Stimulated activated CD4-positive, alpha-beta T cell treated with anti-CD3 and anti-CD28 coated beads, Interleukin-12 subunit alpha, Interleukin-12 subunit beta, amount 100 ng/mL, for 24 hours (primary cell): Measurements from ENCODE around the gene FOXB1.

Experiments
- DNase-seq, 2 experiments: peaks; one replicate each; pipeline ENCODE4 v3.0.0-alpha.2; 2020; ENCODE audit warnings: low read depth in 2 of 2

FOXB1 gene

GRCh38 chr15:59998950-59999611, 5.0 kb upstream of the FOXB1 start:
- no peak for DNase-seq

- no peak for DNase-seq
Observed at GRCh38 chr15:59999612-60000112, 4.4 kb upstream of the FOXB1 start.

GRCh38 chr15:60000113-60000823, 3.8 kb upstream of the FOXB1 start:
- DNase-seq = no peak

- DNase-seq = no peak
Observed at GRCh38 chr15:60000824-60001609, 3.1 kb upstream of the FOXB1 start.

- DNase-seq = no peak
Observed at GRCh38 chr15:60001610-60002527, 2.2 kb upstream of the FOXB1 start.

GRCh38 chr15:60002528-60003218, 1.4 kb upstream of the FOXB1 start:
- DNase-seq = no peak

- DNase-seq = no peak
Observed at GRCh38 chr15:60003243-60004008, 685 bp upstream of the FOXB1 start.

GRCh38 chr15:60004846-60005351, 788 bp downstream of the FOXB1 start:
- no peak for DNase-seq

- DNase-seq = no peak
Observed at GRCh38 chr15:60005352-60006202, 1.5 kb downstream of the FOXB1 start.

GRCh38 chr15:60006203-60006862, 2.2 kb downstream of the FOXB1 start:
- peak; percentile 35 to 56 for DNase-seq

GRCh38 chr15:60006873-60007272, 2.8 kb downstream of the FOXB1 start:
- DNase-seq = no peak

GRCh38 chr15:60009124-60009960, 5.2 kb downstream of the FOXB1 start:
- DNase-seq = no peak

- DNase-seq = no peak
Observed at GRCh38 chr15:60009980-60010732, 6.0 kb downstream of the FOXB1 start.

GRCh38 chr15:60010858-60011257, 6.7 kb downstream of the FOXB1 start:
- no peak for DNase-seq

GRCh38 chr15:60012695-60013094, 8.6 kb downstream of the FOXB1 start:
- DNase-seq = no peak
